Activated effector memory CD4-positive, alpha-beta T cell treated with anti-CD3 and anti-CD28 coated beads, Interleukin-2, amount 50 U/mL, for 16 hours (primary cell): ENCODE data around the gene ZBTB20.

Source experiments
- DNase-seq: peaks from one replicate; pipeline ENCODE4 v3.0.0-alpha.2; 2020

ZBTB20 gene

DNA sequence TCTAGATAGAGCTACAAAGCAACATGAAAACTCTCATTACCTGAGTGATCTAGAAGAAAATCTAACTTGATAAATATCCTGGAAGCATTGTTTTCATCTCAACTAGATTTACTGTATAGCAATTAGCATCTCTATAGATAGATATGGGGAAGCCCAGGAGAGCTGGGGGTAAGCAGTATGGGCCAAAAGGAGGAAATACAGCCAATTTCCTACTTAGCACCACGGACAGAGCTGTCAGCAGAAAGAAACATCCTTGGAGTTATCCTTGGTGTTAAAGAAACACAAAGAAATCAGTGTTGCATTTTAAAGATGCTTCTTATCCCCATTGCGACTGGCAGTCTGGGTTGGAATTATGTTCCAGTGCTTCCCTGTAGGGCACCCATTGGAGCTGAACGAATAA, 727.0 kb downstream of the ZBTB20 start:
- DNase-seq, result no peak

DNA sequence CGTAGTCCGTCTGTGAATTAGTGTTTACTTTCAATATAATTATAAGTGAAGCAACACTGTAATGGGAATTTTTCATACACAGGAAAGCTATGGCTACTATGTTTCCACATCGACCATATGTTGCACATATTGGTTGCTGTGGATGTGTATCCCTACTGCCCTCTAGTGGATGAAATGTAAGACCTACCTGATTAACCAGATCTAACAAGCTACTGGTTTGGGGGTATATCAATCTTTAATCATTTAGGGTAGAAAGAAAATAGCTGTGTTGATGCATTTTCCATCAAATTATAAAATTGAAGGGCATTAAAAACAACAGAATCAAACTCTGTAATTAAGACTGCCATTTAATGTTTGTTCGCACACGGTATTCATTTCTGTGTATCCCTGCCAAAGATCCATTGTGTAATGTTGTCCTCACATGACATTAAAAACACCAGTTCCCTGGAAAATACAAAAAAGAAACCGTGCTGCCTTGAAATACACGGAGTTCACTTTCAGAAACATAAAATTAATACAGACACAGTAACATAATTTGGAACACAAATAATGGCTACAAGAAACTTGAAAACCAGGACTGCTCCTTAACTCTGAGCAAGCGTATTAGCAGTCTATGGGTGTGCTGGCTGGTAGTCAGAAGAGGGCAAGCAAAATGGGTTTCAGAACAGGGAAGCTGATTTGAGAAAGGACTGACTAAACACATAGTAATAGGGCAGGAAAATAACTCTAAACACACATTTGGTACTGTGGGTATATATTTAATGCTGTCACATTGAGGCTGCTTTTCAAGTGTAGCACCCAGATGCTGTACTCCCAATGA, 728.2 kb downstream of the ZBTB20 start:
- no peak for DNase-seq

- no peak for DNase-seq
Measured at GRCh38 chr3:114418107-114418506, 729.0 kb downstream of the ZBTB20 start.

- DNase-seq, result no peak
Measured at GRCh38 chr3:114417675-114418074, 729.4 kb downstream of the ZBTB20 start.

DNA sequence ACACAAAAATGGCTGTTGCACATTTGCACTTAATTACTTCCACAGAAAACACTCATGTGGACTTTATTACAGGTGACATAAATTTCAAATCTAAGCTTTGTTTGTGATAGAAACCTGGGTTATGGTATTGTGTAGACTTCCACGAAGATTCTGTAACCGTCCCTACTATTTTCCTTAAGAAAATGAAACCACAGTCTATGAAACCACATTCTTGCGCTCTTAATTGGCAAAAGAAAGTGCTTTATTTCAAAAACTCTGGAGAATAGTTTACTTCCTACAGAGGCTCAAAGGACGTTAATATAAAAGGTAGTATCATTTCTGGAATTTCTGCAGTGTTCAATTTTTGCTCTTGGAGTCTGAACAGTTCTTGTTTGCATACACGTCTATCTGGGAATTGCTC, 729.8 kb downstream of the ZBTB20 start:
- no peak for DNase-seq

DNA sequence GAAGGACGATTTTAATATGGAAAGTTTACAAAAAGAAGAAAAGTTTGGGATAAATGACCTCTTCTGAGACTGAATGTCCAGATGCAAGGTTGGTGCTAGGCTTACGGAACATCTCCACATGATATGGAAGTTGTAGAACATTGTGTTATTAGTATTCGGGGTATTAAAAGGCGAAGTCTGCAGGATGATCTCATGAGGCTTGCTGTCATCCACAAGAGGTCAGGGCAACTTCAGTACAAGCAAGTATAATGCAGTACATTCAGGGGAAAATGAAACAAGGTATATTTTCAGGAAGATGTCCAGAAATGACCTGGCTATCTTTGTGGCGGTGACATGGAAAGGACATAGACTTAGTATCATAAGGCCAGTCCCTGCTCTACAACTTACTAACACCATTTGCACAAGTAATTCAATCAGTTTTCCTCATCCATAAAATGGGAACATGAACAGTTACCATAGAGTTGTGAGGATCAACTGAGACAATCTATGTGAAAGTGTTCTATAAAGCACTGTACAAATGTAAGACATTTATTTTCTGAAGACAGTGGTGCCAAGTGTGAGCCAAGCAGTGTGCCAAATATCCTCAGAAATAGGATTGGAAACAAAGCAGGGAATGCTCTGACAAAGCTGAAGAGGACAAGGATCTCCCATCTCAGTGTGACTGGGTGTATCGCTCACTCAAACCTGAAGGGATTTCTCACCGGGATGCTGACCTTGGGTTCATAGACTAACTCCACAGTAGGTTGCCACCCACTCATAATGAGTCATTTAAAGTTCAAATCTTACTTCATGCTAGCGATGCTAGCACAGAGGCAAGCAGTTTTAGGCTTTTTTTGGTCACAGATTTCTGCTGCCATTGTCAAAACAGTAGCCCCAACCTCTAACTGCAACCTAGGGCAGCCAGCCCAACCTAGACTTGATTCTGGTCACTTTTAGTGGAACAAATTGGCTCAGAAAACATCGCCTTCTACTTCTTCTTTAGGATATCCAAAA, 735.0 kb downstream of the ZBTB20 start:
- DNase-seq, result no peak

- DNase-seq, result no peak
Measured at GRCh38 chr3:114411190-114411668, 735.9 kb downstream of the ZBTB20 start.

DNA sequence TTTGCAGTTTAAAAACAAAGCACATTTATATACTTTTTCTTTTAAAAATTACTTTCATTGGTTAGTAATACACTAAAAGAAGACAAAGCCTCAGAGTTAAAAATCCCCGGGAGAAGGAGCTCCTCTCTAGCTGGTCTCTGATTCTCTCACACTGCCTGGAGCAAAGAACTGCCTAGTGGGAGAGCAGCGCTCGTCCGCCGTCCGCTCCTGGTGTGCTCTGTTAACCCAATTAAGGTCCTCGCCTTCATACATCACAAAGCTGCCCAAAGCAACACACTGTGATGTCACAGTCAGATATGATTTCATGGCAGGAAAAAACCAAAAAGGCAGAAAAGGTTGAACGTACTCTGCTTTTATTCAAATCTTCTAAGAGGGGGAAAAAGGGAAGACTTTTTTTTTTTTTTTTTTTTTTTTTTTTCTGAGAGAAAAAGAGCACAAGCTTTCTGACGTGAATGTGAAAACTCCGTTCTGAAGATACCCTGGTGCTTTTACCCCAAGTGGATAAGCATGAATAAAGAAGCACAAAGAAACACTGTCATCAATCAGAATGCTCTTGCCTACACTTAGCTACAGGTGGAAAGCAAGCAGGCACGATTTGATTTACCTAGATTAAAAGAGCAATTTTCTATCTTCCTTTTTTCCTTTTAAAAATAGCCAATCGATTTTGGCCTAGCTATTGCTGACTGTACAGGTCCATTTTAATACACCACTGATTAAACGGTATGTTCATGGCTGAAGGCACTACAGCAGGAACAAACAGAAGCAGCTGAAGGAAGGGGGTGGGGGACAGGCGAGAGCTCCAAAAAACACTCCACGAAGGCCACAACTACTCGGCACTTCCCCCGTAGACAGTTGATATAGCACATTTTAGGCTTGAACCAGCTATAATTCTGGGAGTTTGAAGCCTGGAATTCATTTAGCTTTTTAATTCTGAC, 738.1 kb downstream of the ZBTB20 start:
- no peak for DNase-seq

DNA sequence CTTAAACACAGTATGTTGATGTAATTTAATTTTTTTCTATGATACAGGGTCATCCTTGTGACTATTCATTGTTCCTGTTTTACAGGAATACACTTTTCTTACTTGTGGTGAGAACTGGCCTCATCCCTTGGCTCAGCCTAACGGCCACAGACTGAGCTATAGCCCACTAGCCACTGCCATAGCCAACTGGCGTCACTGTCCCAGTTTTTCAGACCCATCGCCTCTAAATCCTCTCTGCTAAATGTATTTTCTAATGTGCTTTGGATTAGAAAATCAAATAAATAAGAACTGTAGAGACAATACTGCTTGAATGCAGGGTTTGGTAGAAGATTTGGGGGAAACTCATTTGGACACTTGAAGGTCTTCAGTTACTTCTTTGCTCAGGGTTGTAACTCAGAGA, 740.2 kb downstream of the ZBTB20 start:
- no peak for DNase-seq

DNA sequence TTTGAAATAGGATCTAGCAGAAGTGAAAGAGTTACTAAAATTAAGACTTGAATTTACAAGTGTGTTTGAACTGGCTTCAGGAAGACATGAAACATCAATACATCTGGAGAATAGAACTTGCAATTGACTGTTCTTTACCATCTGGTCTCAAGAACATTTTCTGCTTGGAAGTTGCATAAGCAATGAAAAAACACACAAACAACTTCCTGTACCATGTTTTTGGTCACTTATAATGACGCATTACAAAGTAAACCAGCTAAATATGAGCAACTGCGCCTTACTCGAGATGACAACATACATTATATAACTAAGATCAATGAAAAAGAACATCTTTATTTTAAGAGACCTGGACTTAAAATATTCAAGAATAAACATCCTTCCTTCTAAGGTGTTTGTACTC, 740.8 kb downstream of the ZBTB20 start:
- DNase-seq, result no peak

DNA sequence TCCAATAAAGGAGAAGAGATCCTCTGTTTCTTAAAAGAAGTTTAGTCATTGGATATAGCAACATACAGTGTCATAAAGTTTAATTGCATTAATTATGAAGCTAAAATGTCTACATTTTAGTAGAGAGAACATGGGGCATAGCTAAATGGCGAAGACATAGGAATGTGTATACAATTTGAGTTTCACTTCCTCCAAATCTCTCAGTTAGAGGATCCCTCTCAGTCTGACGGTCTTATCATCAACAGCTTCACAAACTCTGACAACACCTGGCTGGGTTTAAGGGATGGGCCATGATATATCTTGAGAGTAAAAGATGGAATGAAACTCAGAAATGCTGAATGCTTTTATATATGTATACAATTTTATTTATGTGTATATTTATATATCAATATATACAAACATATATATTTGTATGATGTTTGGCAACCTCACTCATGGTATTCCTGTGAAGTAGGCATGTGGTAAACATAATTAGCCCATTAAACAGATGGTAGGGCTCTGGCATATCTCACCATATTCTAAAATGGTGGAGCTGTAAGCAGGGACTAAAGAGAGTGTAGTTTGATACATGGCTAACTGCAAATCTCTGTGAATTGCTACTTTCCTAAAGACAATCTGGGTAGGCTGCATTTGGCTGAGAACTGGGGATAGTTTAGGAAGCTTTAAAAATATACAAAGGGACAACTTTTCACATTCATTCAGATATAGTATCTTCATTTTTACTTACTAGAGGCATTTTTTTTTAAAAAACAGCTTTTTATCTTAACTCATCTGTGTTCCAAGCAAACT, 741.7 kb downstream of the ZBTB20 start:
- no peak for DNase-seq

GRCh38 chr3:114404590-114404989, 742.5 kb downstream of the ZBTB20 start:
- DNase-seq, result no peak

DNA sequence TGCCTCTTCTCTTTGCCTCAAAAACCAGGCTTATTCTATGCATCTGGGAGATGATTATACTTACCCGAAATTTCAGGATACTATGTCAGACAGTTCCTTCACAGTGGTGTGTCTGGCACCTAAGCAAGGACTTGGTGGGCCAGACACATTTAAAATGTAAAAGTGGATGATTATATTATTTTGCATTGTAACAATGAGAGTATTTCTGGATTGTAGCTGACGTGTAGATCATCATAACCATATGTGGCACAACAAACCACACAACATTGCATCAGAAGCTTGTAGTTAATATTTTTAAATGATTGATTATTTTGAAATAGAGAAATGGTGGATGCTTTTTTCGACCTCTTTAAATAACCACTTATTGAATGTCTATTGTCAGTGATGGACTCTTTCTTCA, 744.2 kb downstream of the ZBTB20 start:
- no peak for DNase-seq

GRCh38 chr3:114401346-114401745, 745.7 kb downstream of the ZBTB20 start:
- DNase-seq, result no peak

GRCh38 chr3:114400371-114400770, 746.7 kb downstream of the ZBTB20 start:
- DNase-seq, result no peak

- no peak for DNase-seq
Measured at GRCh38 chr3:114394551-114394950, 752.5 kb downstream of the ZBTB20 start.

GRCh38 chr3:114393367-114394072, 753.6 kb downstream of the ZBTB20 start:
- no peak for DNase-seq

- no peak for DNase-seq
Measured at GRCh38 chr3:114392831-114393230, 754.3 kb downstream of the ZBTB20 start.

GRCh38 chr3:114389156-114389555, 757.9 kb downstream of the ZBTB20 start:
- DNase-seq, result no peak

DNA sequence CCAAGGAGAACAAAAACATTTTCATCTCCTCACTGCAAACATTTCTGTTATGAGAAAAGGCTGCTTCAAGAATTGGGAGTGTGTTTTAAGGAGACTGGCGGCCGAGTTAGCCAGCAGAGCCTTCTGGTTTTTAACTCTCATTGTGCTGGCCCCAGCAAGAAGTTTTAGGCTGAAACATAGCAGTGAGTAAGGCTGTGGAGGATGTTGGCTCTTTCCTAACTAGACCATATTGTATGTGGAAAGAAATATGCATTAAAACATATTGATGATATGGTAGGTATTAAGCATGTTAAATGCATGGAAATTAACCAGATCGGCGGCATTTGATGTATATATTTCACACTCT, 762.6 kb downstream of the ZBTB20 start:
- DNase-seq, result no peak

- peak; percentile 88 for DNase-seq
Measured at GRCh38 chr3:114383875-114384557, 763.1 kb downstream of the ZBTB20 start.
